Nephron progenitor cell (in vitro differentiated cells): ENCODE data around the gene AGMO.

Experiments
- DNase-seq: peaks from one replicate; pipeline ENCODE4 v3.0.0; 2021
- H3K27ac Mint-ChIP-seq: 2 replicates; pipeline ENCODE4 v1.8.0; 2021; ENCODE audit warnings: mild to moderate bottlenecking, moderate library complexity, mixed read lengths
- H3K27me3 Mint-ChIP-seq: 2 replicates; pipeline ENCODE4 v1.8.0; 2021; ENCODE audit warnings: mild to moderate bottlenecking, low read depth, mixed read lengths; ENCODE audit not compliant: poor library complexity
- H3K36me3 Mint-ChIP-seq: 2 replicates; pipeline ENCODE4 v1.8.0; 2021; ENCODE audit warnings: low read depth, mixed read lengths
- H3K4me1 Mint-ChIP-seq: 2 replicates; pipeline ENCODE4 v1.8.0; 2021; ENCODE audit warnings: mixed read lengths
- H3K4me3 Mint-ChIP-seq: 2 replicates; pipeline ENCODE4 v1.8.0; 2021; ENCODE audit warnings: mild to moderate bottlenecking, moderate library complexity, mixed read lengths
- H3K9me3 Mint-ChIP-seq: 2 replicates; pipeline ENCODE4 v1.8.0; 2021; ENCODE audit warnings: mild to moderate bottlenecking, moderate library complexity, mixed read lengths
- TF ChIP-seq, protein P1 (sequence below): fragments of 200-600 bp; sonication (generic); IDR thresholded peaks from 2 replicates; pipeline ENCODE4 v1.5.0; 2021; ENCODE audit warnings: antibody characterized with exemption

AGMO gene

DNA sequence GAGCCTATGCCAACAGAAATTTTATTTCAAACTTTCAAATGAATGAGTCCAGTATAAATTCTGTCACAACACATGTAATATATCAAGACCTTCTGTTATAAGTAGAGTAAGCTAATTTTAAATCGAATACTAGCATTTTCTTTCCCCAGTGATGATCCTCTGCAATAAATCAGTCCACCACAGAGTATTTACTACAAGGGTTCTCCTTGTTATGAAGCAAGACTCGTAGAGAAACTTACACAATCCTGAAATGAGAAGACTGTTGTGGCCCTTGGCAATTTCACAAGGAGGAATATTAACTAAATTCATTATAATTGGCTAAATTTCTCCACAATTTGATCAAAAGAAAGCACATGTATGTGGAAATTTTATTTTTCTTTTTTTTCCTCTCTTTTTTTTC, 346.8 kb downstream of the AGMO start:
- no peaks in the 10 kb centered on the region for H3K27me3 Mint-ChIP-seq
- H3K4me1 Mint-ChIP-seq, result no peaks in the 10 kb centered on the region
- H3K4me3 Mint-ChIP-seq, result no peak overlapping the region
- DNase-seq, result no peak
- H3K36me3 Mint-ChIP-seq, result no peaks in the 10 kb centered on the region
- H3K27ac Mint-ChIP-seq, result no peak overlapping the region
- TF ChIP-seq, protein P1, sequence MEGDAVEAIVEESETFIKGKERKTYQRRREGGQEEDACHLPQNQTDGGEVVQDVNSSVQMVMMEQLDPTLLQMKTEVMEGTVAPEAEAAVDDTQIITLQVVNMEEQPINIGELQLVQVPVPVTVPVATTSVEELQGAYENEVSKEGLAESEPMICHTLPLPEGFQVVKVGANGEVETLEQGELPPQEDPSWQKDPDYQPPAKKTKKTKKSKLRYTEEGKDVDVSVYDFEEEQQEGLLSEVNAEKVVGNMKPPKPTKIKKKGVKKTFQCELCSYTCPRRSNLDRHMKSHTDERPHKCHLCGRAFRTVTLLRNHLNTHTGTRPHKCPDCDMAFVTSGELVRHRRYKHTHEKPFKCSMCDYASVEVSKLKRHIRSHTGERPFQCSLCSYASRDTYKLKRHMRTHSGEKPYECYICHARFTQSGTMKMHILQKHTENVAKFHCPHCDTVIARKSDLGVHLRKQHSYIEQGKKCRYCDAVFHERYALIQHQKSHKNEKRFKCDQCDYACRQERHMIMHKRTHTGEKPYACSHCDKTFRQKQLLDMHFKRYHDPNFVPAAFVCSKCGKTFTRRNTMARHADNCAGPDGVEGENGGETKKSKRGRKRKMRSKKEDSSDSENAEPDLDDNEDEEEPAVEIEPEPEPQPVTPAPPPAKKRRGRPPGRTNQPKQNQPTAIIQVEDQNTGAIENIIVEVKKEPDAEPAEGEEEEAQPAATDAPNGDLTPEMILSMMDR, result no peak
- no peaks in the 10 kb centered on the region for H3K9me3 Mint-ChIP-seq

DNA sequence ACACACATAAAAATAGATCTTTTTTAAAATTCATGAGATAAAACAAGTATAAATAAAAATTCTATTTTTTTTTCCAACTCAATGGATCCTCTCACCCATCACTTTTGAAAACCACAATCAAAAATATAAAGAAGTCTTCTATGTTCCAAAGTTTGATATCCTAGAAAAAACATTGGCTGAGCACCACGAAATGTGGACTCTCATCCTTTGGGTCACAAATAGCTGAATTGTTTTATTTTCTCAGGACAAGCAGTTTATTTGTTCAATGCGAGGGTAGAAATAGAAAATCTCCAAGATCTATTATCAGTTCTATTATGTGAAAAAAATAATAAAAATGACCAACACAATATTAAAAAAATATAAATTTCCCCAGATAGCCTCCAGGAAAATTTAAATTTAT, 348.7 kb downstream of the AGMO start:
- TF ChIP-seq, protein P1, result no peak
- Mint-ChIP-seq H3K4me3 (no peak overlapping the region), H3K9me3 (no peaks in the 10 kb centered on the region), H3K27ac (no peak overlapping the region), H3K36me3 (no peaks in the 10 kb centered on the region), H3K27me3 (no peaks in the 10 kb centered on the region), H3K4me1 (peaks cover 7% of the 10 kb centered on the region)
- DNase-seq, result no peak

DNA sequence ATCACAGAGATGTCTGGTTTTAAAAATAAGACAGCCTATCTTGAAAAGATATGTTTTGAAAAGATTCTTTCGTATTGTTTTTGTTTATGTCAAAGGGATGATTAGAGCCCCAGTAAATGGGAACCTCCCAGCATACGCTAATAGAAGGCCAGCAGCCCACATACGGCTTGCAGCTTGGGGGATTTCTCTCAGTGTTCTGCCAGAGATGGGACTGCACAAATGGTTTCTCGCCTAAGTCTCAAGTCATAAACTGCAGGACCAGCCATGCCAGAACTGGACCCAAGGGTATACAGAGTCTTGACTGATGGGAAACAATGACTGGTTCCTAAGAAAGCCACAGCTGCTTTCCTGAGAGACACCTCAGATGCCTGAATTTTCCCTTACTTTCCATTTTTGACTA, 352.4 kb downstream of the AGMO start:
- no peak overlapping the region for H3K4me3 Mint-ChIP-seq
- H3K36me3 Mint-ChIP-seq, result no peaks in the 10 kb centered on the region
- no peaks in the 10 kb centered on the region for H3K9me3 Mint-ChIP-seq
- H3K27me3 Mint-ChIP-seq, result no peaks in the 10 kb centered on the region
- DNase-seq, result no peak
- H3K4me1 Mint-ChIP-seq, result peaks cover 7% of the 10 kb centered on the region
- TF ChIP-seq, protein P1, result no peak
- no peak overlapping the region for H3K27ac Mint-ChIP-seq

DNA sequence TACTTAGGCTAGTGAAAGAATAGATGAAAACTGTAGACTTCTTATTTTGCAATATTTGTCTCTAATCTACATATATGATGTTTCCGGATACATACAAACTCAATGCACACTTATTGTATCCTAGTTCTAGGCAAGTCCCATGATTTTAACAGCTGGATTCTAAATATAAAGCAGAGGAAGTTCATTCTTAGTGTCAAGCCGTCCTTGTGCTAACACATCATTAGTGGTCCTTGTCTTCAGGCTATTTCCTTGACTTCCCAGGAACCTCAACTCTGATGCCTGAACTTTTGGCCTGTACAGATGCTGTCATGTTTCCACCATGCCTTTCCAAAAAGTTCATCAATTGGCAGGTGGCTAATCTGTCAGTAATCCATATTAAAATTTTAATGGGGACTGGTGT, 357.4 kb downstream of the AGMO start:
- Mint-ChIP-seq H3K27me3 (no peaks in the 10 kb centered on the region), H3K4me1 (peaks cover 5% of the 10 kb centered on the region), H3K36me3 (no peaks in the 10 kb centered on the region), H3K27ac (no peak overlapping the region), H3K4me3 (no peak overlapping the region), H3K9me3 (no peaks in the 10 kb centered on the region)
- TF ChIP-seq, protein P1, result no peak
- DNase-seq, result no peak

DNA sequence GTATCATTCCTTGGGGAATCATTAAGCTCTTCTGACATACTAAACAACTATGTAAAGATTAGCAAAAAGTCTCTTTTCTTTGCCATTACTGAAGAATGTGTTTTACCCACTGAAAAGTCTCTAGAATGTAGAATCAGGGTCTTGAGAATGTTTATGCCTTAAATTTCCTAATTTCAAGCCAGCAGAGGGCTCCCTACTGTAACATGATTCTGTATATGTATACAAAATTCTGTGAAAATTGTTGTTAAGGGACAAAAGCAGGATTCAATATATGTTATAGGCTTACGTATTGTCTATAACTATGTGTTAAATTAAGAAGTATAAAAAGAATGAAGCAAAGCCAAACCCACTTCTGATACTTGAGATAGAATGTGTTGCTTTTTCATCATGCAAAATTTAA, 362.3 kb downstream of the AGMO start:
- Mint-ChIP-seq H3K4me1 (no peaks in the 10 kb centered on the region), H3K27me3 (no peaks in the 10 kb centered on the region), H3K4me3 (no peak overlapping the region), H3K36me3 (no peaks in the 10 kb centered on the region), H3K27ac (no peak overlapping the region), H3K9me3 (no peaks in the 10 kb centered on the region)
- TF ChIP-seq, protein P1, result no peak
- DNase-seq, result no peak

DNA sequence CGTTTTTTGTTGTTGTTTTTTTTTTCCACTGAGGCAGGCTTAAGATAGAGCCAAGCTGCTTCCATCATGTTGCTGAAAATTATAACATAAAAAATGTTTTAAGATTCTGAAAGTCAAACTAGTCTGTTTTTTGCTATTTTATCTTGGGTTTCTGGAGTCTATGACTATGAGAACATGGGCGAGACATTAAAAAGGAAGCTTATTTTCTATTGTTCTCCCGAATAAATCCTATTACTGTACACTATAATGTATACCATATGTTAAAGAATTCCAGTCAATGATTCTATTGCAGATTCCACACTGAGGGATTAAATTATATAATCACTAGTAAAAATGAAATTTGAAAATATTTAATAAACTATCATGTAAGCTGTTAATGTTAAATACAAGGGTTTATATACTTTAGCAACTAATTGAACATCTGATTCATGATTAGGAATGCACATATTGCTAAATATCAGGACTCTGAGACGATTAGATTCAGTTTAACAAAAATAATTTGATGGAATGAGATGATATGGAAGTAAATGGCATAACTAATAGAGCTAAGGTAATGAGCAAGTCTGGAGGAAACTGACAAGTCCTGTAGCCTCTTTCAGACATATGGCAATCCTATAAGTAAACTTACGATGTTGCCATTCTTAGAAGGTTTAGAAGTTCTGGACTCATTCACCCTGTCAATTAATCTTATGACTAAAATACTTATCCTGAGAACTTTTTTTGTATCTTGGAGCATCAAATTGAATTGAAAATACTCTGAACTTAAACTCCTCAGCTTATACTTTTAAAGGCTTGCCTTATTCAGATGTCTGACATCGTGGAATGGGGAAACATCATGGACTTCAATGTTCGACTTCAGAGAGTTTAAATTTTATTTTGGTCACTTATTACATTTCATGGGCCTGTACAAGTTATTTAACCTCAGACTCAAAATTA, 364.5 kb downstream of the AGMO start:
- Mint-ChIP-seq H3K36me3 (no peaks in the 10 kb centered on the region), H3K27ac (no peak overlapping the region), H3K9me3 (no peaks in the 10 kb centered on the region), H3K27me3 (no peaks in the 10 kb centered on the region), H3K4me1 (no peaks in the 10 kb centered on the region), H3K4me3 (no peak overlapping the region)
- TF ChIP-seq, protein P1, result no peak
- no peak for DNase-seq
